Omental fat pad (tissue), 4 donors: Measurements from ENCODE around the gene KRT14. TPM values are rescaled to one million over a fixed set of nuclear protein-coding genes. Genes with fewer than 3 reads are reported as not detected.

ENCODE experiments used
- ATAC-seq: fragments of 150-250 bp; one replicate; pipeline ENCODE4 v1.9.1; 2016; ENCODE audit warnings: mild to moderate bottlenecking, moderate library complexity; ENCODE audit not compliant: low FRiP score
- DNase-seq: peaks from one replicate; pipeline ENCODE4 v3.0.0-alpha.2; 2019; ENCODE audit warnings: low spot score
- CTCF ChIP-seq, 3 donors: fragments of 450-650 bp; IDR thresholded peaks; one replicate each; pipeline ENCODE4 v1.5.1; 2016 to 2017; ENCODE audit warnings: antibody characterized with exemption in 3 of 3, mild to moderate bottlenecking in 3 of 3, moderate library complexity in 2 of 3
- total RNA-seq, 4 donors: library from RNA; depleted of rRNA; stranded (reverse); fragments of >200 nt; gene quantifications; one replicate each; pipeline ENCODE4 v1.1.0, GENCODE V29; 2016

KRT14 gene
- total RNA-seq, 4 donors from 2014 or later, result 0.56 to 4.0 (median 3.0) TPM; not detected in 1

DNA sequence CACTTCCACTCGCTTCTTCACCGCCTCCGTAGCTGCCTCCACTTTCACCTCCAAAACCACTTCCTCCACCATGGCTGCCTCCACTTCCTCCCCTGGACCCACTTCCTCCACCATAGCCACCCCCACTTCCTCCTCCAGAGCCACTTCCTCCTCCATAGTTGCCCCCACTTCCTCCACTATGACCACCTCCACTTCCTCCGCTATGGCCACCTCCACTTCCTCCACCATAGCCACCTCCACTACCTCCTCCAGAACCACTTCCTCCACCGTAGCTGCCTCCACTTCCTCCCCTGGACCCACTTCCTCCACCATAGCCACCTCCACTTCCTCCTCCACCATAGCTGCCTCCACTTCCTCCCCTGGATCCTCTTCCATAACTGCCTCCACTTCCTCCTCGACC lies 19.4 kb downstream of the KRT14 start:
- DNase-seq (no peak), ATAC-seq (no peak)
- no peak for TF ChIP-seq CTCF (IDR thresholded peaks at IDR 0.05)

DNA sequence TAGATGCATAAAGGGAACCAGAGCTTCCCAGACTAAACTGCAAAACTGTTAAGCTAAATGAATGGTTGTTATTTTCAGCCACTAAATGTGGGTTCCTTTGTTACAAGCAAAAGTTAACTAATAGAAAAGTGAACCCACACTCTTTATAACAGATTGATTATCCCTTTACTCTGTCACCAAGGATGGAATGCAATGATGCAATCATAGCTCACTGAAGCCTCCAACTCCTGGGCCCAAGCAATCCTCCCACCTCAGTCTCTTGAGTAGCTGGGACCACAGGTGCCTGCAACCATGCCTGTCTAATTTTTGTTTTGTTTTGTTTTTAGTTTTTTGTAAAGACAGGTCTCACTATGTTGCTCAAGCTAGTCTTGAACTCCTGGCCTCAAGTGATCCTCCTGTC lies 21.4 kb downstream of the KRT14 start:
- no peak for DNase-seq
- TF ChIP-seq CTCF (IDR thresholded peaks at IDR 0.05), result no peak
- no peak for ATAC-seq

DNA sequence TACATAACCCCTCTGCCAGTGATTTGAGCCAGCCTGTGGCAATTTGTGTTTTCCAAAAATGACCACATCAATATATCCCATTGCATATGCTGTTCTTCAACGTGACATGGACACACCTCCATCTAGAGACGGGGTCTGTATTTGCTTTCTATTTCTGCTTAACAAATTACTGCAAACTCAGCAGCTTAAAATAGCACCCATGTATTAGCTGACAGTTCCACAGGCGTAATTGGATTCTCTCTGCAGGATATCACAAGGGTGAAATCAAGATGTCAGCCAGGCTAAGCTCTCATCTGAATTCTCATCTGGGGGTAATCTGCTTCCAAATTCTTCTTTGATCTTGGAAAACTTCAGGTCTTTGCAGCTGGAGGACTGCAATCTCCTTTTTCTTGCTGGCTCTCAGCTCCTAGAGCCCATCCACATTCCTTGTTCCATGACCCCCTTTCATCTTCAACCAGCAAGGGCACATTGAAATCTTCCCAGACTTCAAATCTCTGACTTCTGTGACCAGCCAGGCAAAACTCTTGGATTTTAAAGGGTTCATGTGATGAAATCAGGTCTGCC lies 23.0 kb downstream of the KRT14 start:
- DNase-seq (no peak), ATAC-seq (no peak)
- TF ChIP-seq CTCF (IDR thresholded peaks at IDR 0.05), result no peak

GRCh38 chr17:41561554-41561953 lies 25.1 kb downstream of the KRT14 start:
- no peak for ATAC-seq
- DNase-seq, result no peak
- TF ChIP-seq CTCF (IDR thresholded peaks at IDR 0.05), result no peak

- DNase-seq, result no peak
- ATAC-seq, result peak; percentile 72
- TF ChIP-seq CTCF (IDR thresholded peaks at IDR 0.05), result no peak
These were observed 27.1 kb downstream of the KRT14 start for GRCh38 chr17:41559548-41559947.

GRCh38 chr17:41556931-41557330 lies 29.8 kb downstream of the KRT14 start:
- DNase-seq (no peak), ATAC-seq (no peak)
- TF ChIP-seq CTCF (IDR thresholded peaks at IDR 0.05), result no peak

GRCh38 chr17:41556306-41556705 lies 30.4 kb downstream of the KRT14 start:
- no peak for DNase-seq
- ATAC-seq, result no peak
- TF ChIP-seq CTCF (IDR thresholded peaks at IDR 0.05), result no peak
